LNCAP (cell line): Measurements from ENCODE around the gene TIPARP.

Source experiments
- CTCF ChIP-seq: fragments of 450-650 bp; IDR thresholded peaks from 2 replicates; pipeline ENCODE4 v1.5.1; 2017; ENCODE audit warnings: mild to moderate bottlenecking

TIPARP gene

GRCh38 chr3:156664011-156664830 lies 10.2 kb upstream of the TIPARP start:
- no peak for TF ChIP-seq CTCF

- TF ChIP-seq CTCF, result no peak
Observed at GRCh38 chr3:156664831-156665178, 9.6 kb upstream of the TIPARP start.

- TF ChIP-seq CTCF, result no peak
Observed at GRCh38 chr3:156665291-156665690, 9.1 kb upstream of the TIPARP start.

GRCh38 chr3:156666073-156666472 lies 8.3 kb upstream of the TIPARP start:
- no peak for TF ChIP-seq CTCF

DNA sequence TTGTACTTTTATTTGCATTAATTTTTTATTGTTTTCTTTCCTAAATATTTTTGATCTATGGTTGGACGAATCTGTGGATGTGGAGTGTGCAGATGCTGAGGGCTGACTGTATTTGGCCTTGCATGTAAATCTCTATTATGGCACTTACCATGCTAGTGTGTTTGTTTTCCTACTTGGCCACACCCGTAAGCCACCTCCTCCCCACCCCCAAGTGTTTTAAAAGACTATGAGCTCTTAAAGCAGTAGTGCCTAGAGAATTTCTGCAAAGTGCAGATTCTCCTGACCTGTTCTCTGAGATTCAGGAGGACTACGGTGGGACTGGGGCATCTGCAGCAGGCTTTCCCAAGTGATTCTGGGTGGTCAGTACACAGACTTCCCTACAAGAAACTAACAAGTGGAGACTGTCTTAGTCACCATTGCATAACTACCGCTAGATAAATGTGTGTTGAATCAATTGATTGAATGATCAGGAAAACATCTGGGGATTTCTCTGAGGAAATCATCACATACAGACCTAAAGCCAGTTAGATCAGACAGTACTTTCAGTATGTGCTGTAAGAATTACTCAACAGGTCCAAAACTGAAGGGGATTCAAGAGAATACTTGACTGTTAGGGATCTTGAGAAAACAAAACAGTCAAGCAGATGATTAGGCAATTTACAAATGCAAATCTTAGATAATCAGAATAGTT lies 6.2 kb upstream of the TIPARP start:
- TF ChIP-seq CTCF, result no peak

- TF ChIP-seq CTCF, result no peak
Observed at GRCh38 chr3:156670077-156670476, 4.3 kb upstream of the TIPARP start.

- TF ChIP-seq CTCF, result no peak
Observed at GRCh38 chr3:156670652-156671051, 3.7 kb upstream of the TIPARP start.
